ENCODE measurements around the gene DST.

Gene DST

DNA sequence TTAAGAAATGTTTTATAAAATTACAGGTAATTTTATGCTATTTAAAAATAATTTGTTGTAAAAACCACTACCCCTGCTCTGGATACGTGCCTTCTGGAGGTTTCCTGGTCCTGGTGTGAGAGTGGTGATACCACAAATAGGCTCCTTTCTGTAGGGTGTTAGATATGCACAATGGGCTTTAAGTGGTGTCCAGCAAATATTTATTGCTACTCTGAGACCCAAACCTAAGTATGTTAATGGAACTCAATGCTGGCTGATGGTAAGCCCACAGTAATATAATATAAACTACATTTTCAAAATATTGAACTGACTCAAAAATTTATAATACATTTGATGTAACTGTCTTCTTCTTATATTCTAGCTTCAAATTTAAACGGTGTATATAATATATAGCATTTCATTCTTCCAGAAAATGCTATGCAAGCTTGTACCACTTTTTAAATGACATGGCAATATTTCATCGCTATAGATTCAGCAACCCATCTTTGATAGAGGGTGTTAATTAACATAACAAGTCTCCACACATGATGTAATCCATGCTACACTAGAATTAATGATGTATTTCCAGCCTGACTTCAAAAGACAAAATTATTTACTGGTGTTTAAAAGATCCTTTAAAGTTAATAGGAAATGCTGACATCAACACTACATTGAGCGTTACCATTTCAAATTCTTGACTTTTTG, 161.9 kb downstream of the DST start:
- Histone ChIP-seq H3K36me3 (ENCODE audit: insufficient read depth, low read length) (peaks cover 7% of the 10 kb centered on the region), H3K9me3 (ENCODE audit: control insufficient read depth, insufficient read depth, low read length) (no peaks in the 10 kb centered on the region), H3K9ac (ENCODE audit: low read depth, low read length) (no peak overlapping the region), H3K4me1 (ENCODE audit: insufficient read depth, low read length) (no peaks in the 10 kb centered on the region)

DNA sequence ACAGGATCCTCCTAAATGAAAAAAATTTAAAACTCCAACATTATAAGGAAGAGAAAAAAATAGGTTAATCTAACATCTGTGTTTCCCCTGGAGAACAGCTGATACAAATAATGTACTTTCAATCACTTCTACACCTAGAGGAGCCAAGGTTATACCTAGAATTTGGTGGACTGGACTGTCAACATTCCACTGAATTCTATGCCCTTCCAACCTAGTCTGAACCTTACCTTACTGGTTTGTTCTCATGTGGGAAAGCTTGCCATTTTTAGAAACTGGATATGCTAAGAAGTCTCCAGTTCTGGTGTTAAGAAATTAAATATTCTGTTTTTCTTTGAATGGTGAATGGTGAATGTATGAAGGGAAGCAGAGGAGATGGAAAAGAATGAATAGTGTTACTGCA, 162.4 kb downstream of the DST start:
- Histone ChIP-seq H3K9ac (ENCODE audit: low read depth, low read length) (no peak overlapping the region), H3K36me3 (ENCODE audit: insufficient read depth, low read length) (peaks cover 11% of the 10 kb centered on the region), H3K9me3 (ENCODE audit: control insufficient read depth, insufficient read depth, low read length) (no peaks in the 10 kb centered on the region), H3K4me1 (ENCODE audit: insufficient read depth, low read length) (no peaks in the 10 kb centered on the region)

GRCh38 chr6:56479381-56479780, 163.3 kb downstream of the DST start:
- Histone ChIP-seq H3K36me3 (ENCODE audit: insufficient read depth, low read length) (peaks cover 11% of the 10 kb centered on the region), H3K4me1 (ENCODE audit: insufficient read depth, low read length) (no peaks in the 10 kb centered on the region), H3K9ac (ENCODE audit: low read depth, low read length) (no peak overlapping the region), H3K9me3 (ENCODE audit: control insufficient read depth, insufficient read depth, low read length) (no peaks in the 10 kb centered on the region)

- H3K36me3 ChIP-seq (ENCODE audit: insufficient read depth, low read length): peaks cover 11% of the 10 kb centered on the region
- no peaks in the 10 kb centered on the region for H3K9me3 ChIP-seq (ENCODE audit: control insufficient read depth, insufficient read depth, low read length)
- H3K9ac ChIP-seq (ENCODE audit: low read depth, low read length): no peak overlapping the region
- H3K4me1 ChIP-seq (ENCODE audit: insufficient read depth, low read length): no peaks in the 10 kb centered on the region
These were observed 164.5 kb downstream of the DST start for GRCh38 chr6:56478202-56478601.

DNA sequence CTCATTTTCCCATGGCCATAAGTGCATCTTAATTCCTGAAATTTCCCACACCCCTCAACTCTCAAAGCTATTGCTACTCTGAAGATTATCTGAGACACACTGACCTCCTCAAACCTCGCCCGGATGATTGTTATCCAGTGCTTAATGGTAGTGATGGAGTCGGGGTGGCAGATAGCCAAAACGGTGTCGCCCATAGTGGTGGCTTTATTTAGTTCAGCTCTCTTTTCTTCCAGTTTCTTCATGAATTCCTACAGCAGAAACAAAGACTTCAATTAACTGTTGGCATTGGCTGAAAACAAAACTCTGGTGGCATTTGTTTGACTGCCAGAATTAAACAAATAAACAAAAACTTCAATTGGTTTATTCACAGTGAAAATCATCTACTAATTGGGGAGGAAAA, 165.4 kb downstream of the DST start:
- Histone ChIP-seq H3K4me1 (ENCODE audit: insufficient read depth, low read length) (no peaks in the 10 kb centered on the region), H3K36me3 (ENCODE audit: insufficient read depth, low read length) (peaks cover 11% of the 10 kb centered on the region), H3K9ac (ENCODE audit: low read depth, low read length) (no peak overlapping the region), H3K9me3 (ENCODE audit: control insufficient read depth, insufficient read depth, low read length) (no peaks in the 10 kb centered on the region)

DNA sequence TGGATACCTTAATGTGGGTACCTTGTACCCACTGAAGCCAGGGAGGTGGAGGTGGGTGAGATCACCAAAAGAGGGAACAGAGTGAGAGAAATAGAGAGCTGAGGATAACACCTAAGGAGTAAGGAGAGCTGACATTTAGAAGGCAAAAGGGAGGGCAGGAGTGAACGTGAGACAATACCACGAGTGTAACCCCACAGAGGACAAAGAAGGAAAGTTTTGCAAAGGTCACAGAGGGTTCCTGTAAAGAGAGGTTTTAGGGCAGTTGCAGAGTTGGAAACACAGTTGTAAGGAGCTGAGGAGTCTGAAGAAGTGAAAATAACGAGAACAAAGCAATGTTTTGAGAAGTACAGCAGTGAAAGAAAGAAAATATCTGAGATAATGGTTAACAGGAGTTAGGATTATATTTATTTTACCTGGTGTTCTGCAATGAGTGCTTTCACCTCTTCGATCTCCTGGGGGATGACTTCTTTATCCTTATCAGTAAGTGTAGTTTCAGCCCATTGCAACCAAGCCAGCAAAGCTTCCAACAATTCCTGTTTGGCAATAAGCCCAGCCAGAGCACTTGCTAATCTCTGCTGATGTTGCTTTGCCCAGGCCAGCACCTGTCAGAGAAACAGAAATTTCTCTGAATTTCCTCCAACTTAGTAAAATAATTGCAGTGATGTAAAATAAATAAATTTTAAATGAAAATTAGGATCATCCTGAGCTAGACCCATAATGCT, 166.8 kb downstream of the DST start:
- H3K36me3 ChIP-seq (ENCODE audit: insufficient read depth, low read length): peaks cover 14% of the 10 kb centered on the region
- H3K9me3 ChIP-seq (ENCODE audit: control insufficient read depth, insufficient read depth, low read length): no peaks in the 10 kb centered on the region
- H3K9ac ChIP-seq (ENCODE audit: low read depth, low read length): no peak overlapping the region
- no peaks in the 10 kb centered on the region for H3K4me1 ChIP-seq (ENCODE audit: insufficient read depth, low read length)

DNA sequence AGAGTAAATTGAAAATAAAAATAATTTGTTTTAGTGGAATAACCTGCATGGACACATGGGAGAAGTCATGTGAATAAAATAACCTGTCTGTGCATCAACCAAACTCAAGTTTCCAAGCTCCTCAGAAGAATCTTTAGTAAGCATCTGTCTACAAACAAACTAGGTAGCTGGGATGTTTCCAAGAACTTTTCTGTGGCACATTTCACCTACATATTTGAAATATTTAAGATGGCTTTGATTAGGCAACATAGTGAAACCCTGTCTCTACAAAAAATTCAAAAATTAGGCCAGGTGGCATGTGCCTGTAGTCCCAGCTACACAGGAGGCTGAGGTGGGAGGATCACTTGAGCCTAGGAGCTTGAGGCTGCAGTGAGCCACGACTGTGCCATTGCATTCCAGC, 168.2 kb downstream of the DST start:
- H3K9ac ChIP-seq (ENCODE audit: low read depth, low read length): no peak overlapping the region
- no peaks in the 10 kb centered on the region for H3K9me3 ChIP-seq (ENCODE audit: control insufficient read depth, insufficient read depth, low read length)
- H3K36me3 ChIP-seq (ENCODE audit: insufficient read depth, low read length): peaks cover 17% of the 10 kb centered on the region
- H3K4me1 ChIP-seq (ENCODE audit: insufficient read depth, low read length): no peaks in the 10 kb centered on the region

DNA sequence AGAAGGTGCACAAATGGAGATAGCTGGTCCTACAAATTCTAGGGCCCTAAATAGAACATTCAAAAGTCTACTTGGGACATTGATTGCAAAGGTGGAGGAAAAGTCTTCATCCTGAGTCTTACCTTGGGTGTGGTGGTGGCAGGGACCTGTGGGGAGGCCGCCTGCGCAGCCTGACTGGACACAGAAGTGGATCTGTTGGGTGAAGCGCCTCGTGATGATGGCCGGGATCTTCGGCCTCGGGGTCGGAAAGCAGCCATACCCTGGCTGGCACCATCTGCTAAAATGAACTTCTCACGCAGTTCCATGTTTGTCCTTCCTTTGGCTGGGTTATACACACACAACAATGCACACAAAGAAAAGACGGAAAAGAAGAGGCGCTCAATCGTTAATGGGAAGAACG, 179.2 kb downstream of the DST start:
- Histone ChIP-seq H3K9ac (ENCODE audit: low read depth, low read length) (no peak overlapping the region), H3K4me1 (ENCODE audit: insufficient read depth, low read length) (no peaks in the 10 kb centered on the region), H3K36me3 (ENCODE audit: insufficient read depth, low read length) (peaks cover 22% of the 10 kb centered on the region), H3K9me3 (ENCODE audit: control insufficient read depth, insufficient read depth, low read length) (no peaks in the 10 kb centered on the region)

DNA sequence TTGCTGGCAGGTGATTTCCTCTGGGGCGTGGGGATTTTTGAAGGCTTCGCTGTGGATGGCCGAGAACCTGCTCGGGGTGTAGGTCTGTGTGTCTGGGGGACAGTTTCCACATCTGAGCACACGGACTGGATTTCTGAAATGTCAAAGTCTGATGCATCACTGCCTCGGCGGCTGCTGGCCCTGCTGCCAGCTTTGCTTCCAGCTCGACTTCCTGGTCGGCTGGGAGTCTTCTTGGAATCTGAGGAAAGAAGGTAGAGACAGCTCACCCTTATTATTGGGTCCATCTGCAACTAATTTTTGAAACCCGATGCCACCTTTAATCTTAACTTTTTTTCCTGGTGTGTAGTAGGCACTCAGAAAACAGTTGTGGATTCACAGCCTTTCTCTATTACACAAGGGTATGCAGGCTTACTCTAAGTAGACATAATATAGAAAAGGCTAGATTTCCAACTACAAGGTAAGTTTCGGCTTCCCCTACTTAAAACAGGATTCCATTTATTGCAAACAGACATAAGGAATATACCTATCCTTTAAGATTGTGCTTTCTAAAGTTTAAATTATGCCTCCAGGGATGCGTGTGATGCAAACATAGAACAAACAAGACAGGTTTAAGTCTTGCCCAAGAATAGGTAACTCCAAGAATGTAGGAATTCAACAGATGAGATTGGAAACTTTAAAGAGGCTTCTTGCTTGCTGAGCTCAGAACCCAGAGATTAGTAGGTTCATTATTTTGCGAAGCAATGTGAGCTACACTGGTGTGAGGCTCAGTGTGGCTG, 183.5 kb downstream of the DST start:
- no peak overlapping the region for H3K9ac ChIP-seq (ENCODE audit: low read depth, low read length)
- no peaks in the 10 kb centered on the region for H3K9me3 ChIP-seq (ENCODE audit: control insufficient read depth, insufficient read depth, low read length)
- peaks cover 17% of the 10 kb centered on the region; the same call in 1 of the 2 replicates for H3K36me3 ChIP-seq (ENCODE audit: insufficient read depth, low read length)
- no peaks in the 10 kb centered on the region for H3K4me1 ChIP-seq (ENCODE audit: insufficient read depth, low read length)

- Histone ChIP-seq H3K9ac (ENCODE audit: low read depth, low read length) (no peak overlapping the region), H3K4me1 (ENCODE audit: insufficient read depth, low read length) (no peaks in the 10 kb centered on the region), H3K9me3 (ENCODE audit: control insufficient read depth, insufficient read depth, low read length) (no peaks in the 10 kb centered on the region), H3K36me3 (ENCODE audit: insufficient read depth, low read length) (peaks cover 17% of the 10 kb centered on the region; the same call in 1 of the 2 replicates)
These were observed 184.3 kb downstream of the DST start for GRCh38 chr6:56458324-56458884.

- H3K9me3 ChIP-seq (ENCODE audit: control insufficient read depth, insufficient read depth, low read length): no peaks in the 10 kb centered on the region
- H3K9ac ChIP-seq (ENCODE audit: low read depth, low read length): no peak overlapping the region
- H3K4me1 ChIP-seq (ENCODE audit: insufficient read depth, low read length): no peaks in the 10 kb centered on the region
- H3K36me3 ChIP-seq (ENCODE audit: insufficient read depth, low read length): peaks cover 14% of the 10 kb centered on the region; the same call in 1 of the 2 replicates
These were observed 185.9 kb downstream of the DST start for GRCh38 chr6:56456785-56457184.

GRCh38 chr6:56450882-56451739, 191.6 kb downstream of the DST start:
- Histone ChIP-seq H3K4me1 (ENCODE audit: insufficient read depth, low read length) (no peaks in the 10 kb centered on the region), H3K36me3 (ENCODE audit: insufficient read depth, low read length) (no peaks in the 10 kb centered on the region), H3K9ac (ENCODE audit: low read depth, low read length) (no peak overlapping the region), H3K9me3 (ENCODE audit: control insufficient read depth, insufficient read depth, low read length) (no peaks in the 10 kb centered on the region)

DNA sequence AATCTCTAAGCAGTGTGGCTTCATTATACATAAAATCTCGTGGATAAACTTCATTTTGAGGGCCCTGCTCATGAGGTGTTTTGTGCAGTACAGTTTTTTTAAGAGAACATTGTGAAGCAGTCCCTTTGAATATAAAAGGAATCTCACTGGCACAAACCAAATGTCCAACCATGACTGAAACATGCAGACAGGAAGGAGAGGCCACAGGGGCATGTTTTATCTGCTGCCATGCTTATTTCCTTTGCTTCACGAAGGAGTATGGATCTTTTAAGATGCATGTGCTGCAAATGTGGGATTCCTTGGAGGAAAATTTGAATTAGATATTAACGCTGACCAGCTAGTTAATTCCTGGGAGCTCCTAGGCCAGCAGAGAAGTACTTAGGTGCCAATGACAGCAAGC, 192.3 kb downstream of the DST start:
- no peak overlapping the region for H3K9ac ChIP-seq (ENCODE audit: low read depth, low read length)
- H3K36me3 ChIP-seq (ENCODE audit: insufficient read depth, low read length): no peaks in the 10 kb centered on the region
- H3K4me1 ChIP-seq (ENCODE audit: insufficient read depth, low read length): no peaks in the 10 kb centered on the region
- no peaks in the 10 kb centered on the region for H3K9me3 ChIP-seq (ENCODE audit: control insufficient read depth, insufficient read depth, low read length)

DNA sequence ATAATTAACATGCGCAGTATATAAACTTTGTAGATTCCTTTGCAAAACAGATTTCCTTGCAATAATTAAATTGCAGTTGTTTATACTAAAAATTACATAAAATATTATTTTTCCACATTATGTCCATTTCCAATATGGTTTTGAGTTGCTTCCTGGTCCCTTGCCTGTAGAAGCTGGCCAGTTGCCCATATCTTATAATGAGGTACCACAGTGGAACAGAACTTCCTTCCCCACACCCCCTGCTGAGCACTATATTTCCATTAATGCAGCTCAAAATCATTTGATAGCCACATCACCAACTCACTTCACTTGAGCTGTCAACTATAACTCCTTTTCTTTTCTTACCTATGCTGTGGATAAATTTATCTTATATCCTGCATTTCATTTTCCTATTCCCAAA, 194.6 kb downstream of the DST start:
- Histone ChIP-seq H3K9ac (ENCODE audit: low read depth, low read length) (no peak overlapping the region), H3K36me3 (ENCODE audit: insufficient read depth, low read length) (no peaks in the 10 kb centered on the region), H3K4me1 (ENCODE audit: insufficient read depth, low read length) (no peaks in the 10 kb centered on the region), H3K9me3 (ENCODE audit: control insufficient read depth, insufficient read depth, low read length) (no peaks in the 10 kb centered on the region)
